NCI-H2196 (cell line): Measurements from ENCODE around the gene SUCLG2.
"Not testable (repeated sequence)": the region's sequence is repeated elsewhere in the genome, so short reads cannot be mapped to it uniquely, and the experiment has no call there.

Source experiments
- DNase-seq: peaks from one replicate; lab custom pipeline; 2025; ENCODE audit not compliant: unreplicated experiment; lab: John Stamatoyannopoulos, UW

Gene SUCLG2

GRCh38 chr3:67610458-67610857, 44.0 kb downstream of the SUCLG2 start:
- no peak for DNase-seq

GRCh38 chr3:67609709-67610108, 44.7 kb downstream of the SUCLG2 start:
- DNase-seq: no peak

GRCh38 chr3:67608034-67608433, 46.4 kb downstream of the SUCLG2 start:
- no peak for DNase-seq

GRCh38 chr3:67605377-67605776, 49.0 kb downstream of the SUCLG2 start:
- DNase-seq: no peak

GRCh38 chr3:67602816-67603215, 51.6 kb downstream of the SUCLG2 start:
- no peak for DNase-seq

- no peak for DNase-seq
Observed at GRCh38 chr3:67601919-67602608, 52.3 kb downstream of the SUCLG2 start.

GRCh38 chr3:67601385-67601784, 53.0 kb downstream of the SUCLG2 start:
- DNase-seq: no peak

GRCh38 chr3:67599821-67600220, 54.6 kb downstream of the SUCLG2 start:
- DNase-seq: no peak

GRCh38 chr3:67598814-67599556, 55.4 kb downstream of the SUCLG2 start:
- DNase-seq: no peak

- no peak for DNase-seq
Observed at GRCh38 chr3:67595424-67595823, 59.0 kb downstream of the SUCLG2 start.

GRCh38 chr3:67593761-67594234, 60.6 kb downstream of the SUCLG2 start:
- no peak for DNase-seq

GRCh38 chr3:67592057-67592456, 62.4 kb downstream of the SUCLG2 start:
- DNase-seq: no peak

GRCh38 chr3:67587811-67588210, 66.6 kb downstream of the SUCLG2 start:
- DNase-seq: no peak

GRCh38 chr3:67587301-67587700, 67.1 kb downstream of the SUCLG2 start:
- no peak for DNase-seq

GRCh38 chr3:67584608-67585007, 69.8 kb downstream of the SUCLG2 start:
- not testable (repeated sequence) for DNase-seq

- no peak for DNase-seq
Observed at GRCh38 chr3:67580430-67581000, 73.9 kb downstream of the SUCLG2 start.

- DNase-seq: no peak
Observed at GRCh38 chr3:67578416-67578815, 76.0 kb downstream of the SUCLG2 start.

- DNase-seq: no peak
Observed at GRCh38 chr3:67576441-67576840, 78.0 kb downstream of the SUCLG2 start.

- no peak for DNase-seq
Observed at GRCh38 chr3:67569324-67569723, 85.1 kb downstream of the SUCLG2 start.

- DNase-seq: no peak
Observed at GRCh38 chr3:67567893-67568292, 86.5 kb downstream of the SUCLG2 start.

- no peak for DNase-seq
Observed at GRCh38 chr3:67564973-67565372, 89.4 kb downstream of the SUCLG2 start.

- no peak for DNase-seq
Observed at GRCh38 chr3:67564008-67564407, 90.4 kb downstream of the SUCLG2 start.
